ENCODE measurements around the gene ZNF143. TPM values are rescaled to one million over a fixed set of nuclear protein-coding genes. Genes with fewer than 3 reads are reported as not detected.

ZNF143 gene
- total and polyA plus RNA-seq, 10 of the 15 experiments (the other 5 are each of a cell fraction or from before 2014, with no cell fraction given), result 13.6 to 48.7 (median 19.4) TPM

DNA sequence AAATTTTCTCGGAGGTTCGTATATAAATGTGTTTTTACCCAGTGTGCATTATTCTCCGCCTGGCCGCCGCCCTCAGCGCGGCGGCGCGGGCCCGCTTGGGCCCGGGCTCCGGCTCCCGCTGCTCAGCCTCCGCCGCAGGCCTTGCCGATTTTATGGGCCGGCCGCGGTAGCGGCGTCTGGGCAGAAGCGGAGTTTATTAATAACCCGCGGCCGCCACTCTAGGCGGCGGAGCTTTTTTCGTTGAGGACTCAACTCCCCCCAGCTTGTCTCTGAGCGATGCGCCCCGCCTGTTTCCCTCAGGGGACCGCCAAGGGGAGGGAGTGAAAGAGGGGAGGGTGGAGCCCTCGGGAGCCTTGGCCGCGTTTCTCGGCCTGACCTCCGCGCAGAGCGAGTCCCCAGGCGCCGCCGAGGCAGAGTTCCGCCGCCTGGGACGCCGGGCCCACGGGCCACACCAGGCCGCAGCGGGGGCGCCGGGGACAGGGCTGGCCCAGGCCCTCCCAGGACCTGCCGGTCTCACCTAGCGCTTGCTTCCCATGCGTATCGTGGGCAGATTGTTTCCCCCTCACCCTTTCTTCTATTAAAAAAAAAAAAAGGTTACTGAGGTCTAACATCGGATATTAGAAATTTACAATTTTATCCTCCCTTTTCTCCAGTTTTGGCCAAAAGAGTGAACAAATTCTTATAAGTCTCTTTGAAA lies 399 bp downstream of the ZNF143 start (continued):
- TF ChIP-seq, protein P1, sequence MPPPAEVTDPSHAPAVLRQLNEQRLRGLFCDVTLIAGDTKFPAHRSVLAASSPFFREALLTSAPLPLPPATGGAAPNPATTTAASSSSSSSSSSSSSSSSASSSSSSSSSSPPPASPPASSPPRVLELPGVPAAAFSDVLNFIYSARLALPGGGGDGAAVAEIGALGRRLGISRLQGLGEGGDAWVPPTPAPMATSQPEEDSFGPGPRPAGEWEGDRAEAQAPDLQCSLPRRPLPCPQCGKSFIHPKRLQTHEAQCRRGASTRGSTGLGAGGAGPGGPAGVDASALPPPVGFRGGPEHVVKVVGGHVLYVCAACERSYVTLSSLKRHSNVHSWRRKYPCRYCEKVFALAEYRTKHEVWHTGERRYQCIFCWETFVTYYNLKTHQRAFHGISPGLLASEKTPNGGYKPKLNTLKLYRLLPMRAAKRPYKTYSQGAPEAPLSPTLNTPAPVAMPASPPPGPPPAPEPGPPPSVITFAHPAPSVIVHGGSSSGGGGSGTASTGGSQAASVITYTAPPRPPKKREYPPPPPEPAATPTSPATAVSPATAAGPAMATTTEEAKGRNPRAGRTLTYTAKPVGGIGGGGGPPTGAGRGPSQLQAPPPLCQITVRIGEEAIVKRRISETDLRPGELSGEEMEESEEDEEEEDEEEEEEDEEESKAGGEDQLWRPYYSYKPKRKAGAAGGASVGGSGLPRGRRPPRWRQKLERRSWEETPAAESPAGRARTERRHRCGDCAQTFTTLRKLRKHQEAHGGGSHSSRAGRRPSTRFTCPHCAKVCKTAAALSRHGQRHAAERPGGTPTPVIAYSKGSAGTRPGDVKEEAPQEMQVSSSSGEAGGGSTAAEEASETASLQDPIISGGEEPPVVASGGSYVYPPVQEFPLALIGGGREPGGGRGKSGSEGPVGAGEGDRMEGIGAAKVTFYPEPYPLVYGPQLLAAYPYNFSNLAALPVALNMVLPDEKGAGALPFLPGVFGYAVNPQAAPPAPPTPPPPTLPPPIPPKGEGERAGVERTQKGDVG (CRISPR knock-in tag; IDR thresholded peaks at IDR 0.05), result no peak
- TF ChIP-seq MAX (IDR thresholded peaks at IDR 0.05; ENCODE audit: low read depth, low read length) (peak; percentile 46; the same call in 1 of the 2 replicates), SUZ12 (IDR thresholded peaks at IDR 0.05; ENCODE audit: unreplicated experiment) (no peak), FOS (IDR thresholded peaks at IDR 0.05; ENCODE audit: borderline replicate concordance, extremely low read depth, insufficient read length) (no peak), NRF1 (conservative IDR thresholded peaks at IDR 0.05; ENCODE audit: low read depth, low read length) (no peak), ZNF274 (IDR thresholded peaks at IDR 0.05; ENCODE audit: insufficient read depth, insufficient read length) (no peak), JUNB (IDR thresholded peaks at IDR 0.05) (no peak), KLF5 (IDR thresholded peaks at IDR 0.05; ENCODE audit: partially characterized antibody) (no peak), CHD1 (IDR thresholded peaks at IDR 0.05; ENCODE audit: low read depth, low read length) (peak; percentile 91), PRDM15 (CRISPR knock-in tag; IDR thresholded peaks at IDR 0.05) (no peak), FOXK2 (IDR thresholded peaks at IDR 0.05) (no peak), PBX3 (IDR thresholded peaks at IDR 0.05; ENCODE audit: insufficient replicate concordance, low read depth, low read length) (peak; percentile 15), BMI1 (IDR thresholded peaks at IDR 0.05; ENCODE audit: borderline replicate concordance) (no peak), CBFB (IDR thresholded peaks at IDR 0.05; ENCODE audit: low read depth) (no peak), MYC (IDR thresholded peaks at IDR 0.05; ENCODE audit: insufficient read depth, insufficient read length, insufficient replicate concordance, low read length, severe bottlenecking) (no peak), BRCA1 (IDR thresholded peaks at IDR 0.05; ENCODE audit: low read depth, low read length) (no peak), RAD51 (IDR thresholded peaks at IDR 0.05) (no peak), DPF2 (IDR thresholded peaks at IDR 0.05) (no peak)
- TF ChIP-seq, protein P2, sequence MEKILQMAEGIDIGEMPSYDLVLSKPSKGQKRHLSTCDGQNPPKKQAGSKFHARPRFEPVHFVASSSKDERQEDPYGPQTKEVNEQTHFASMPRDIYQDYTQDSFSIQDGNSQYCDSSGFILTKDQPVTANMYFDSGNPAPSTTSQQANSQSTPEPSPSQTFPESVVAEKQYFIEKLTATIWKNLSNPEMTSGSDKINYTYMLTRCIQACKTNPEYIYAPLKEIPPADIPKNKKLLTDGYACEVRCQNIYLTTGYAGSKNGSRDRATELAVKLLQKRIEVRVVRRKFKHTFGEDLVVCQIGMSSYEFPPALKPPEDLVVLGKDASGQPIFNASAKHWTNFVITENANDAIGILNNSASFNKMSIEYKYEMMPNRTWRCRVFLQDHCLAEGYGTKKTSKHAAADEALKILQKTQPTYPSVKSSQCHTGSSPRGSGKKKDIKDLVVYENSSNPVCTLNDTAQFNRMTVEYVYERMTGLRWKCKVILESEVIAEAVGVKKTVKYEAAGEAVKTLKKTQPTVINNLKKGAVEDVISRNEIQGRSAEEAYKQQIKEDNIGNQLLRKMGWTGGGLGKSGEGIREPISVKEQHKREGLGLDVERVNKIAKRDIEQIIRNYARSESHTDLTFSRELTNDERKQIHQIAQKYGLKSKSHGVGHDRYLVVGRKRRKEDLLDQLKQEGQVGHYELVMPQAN (conservative IDR thresholded peaks at IDR 0.05), result peak; percentile 82
